ENCODE data around the gene CASKIN1.

CASKIN1 gene

GRCh38 chr16:2171601-2172178 lies 24.7 kb downstream of the CASKIN1 start:
- H3K4me3 Mint-ChIP-seq = no peak overlapping the region
- H3K27me3 Mint-ChIP-seq = no peaks in the 10 kb centered on the region
- no peak for DNase-seq
- no peaks in the 10 kb centered on the region for H3K9me3 Mint-ChIP-seq
- no peaks in the 10 kb centered on the region for H3K4me1 Mint-ChIP-seq (ENCODE audit: low read depth)
- peaks cover 64% of the 10 kb centered on the region for H3K36me3 Mint-ChIP-seq (ENCODE audit: low read depth)
- no peak overlapping the region for H3K27ac Mint-ChIP-seq

GRCh38 chr16:2170587-2171435 lies 25.6 kb downstream of the CASKIN1 start:
- H3K36me3 Mint-ChIP-seq (ENCODE audit: low read depth) = peaks cover 66% of the 10 kb centered on the region

DNA sequence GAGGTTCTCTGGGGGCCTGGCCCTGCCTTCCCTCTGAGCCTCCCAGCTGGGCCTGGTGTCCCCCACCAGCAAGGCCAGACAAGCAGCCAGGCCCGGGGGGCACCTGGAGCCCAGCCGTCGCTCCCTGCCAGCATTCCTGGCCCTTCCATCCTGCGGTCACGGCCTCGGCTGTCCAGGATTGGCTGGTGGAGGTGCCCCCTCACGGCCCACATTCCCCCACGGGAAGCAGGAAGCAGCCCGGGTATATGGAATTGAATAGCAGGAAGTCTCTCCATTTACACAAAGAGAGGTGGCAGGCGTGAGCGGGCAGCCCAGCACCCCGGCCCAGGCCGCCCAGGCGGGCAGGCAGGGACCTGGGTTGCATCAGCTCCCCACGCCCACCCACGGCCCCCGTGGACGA lies 26.3 kb downstream of the CASKIN1 start:
- Mint-ChIP-seq H3K4me3 (no peak overlapping the region), H3K27ac (no peak overlapping the region), H3K9me3 (no peaks in the 10 kb centered on the region), H3K36me3 (ENCODE audit: low read depth) (peaks cover 62% of the 10 kb centered on the region), H3K4me1 (ENCODE audit: low read depth) (no peaks in the 10 kb centered on the region), H3K27me3 (no peaks in the 10 kb centered on the region)
- no peak for DNase-seq

More at GRCh38 chr16:2170587-2171435, 25.6 kb downstream of the CASKIN1 start:
- H3K4me1 Mint-ChIP-seq (ENCODE audit: low read depth) = no peaks in the 10 kb centered on the region
- H3K9me3 Mint-ChIP-seq = no peaks in the 10 kb centered on the region
- H3K4me3 Mint-ChIP-seq = no peak overlapping the region
- no peaks in the 10 kb centered on the region for H3K27me3 Mint-ChIP-seq
- no peak for DNase-seq
- no peak overlapping the region for H3K27ac Mint-ChIP-seq

- Mint-ChIP-seq H3K4me1 (ENCODE audit: low read depth) (peaks cover 3% of the 10 kb centered on the region), H3K36me3 (ENCODE audit: low read depth) (peaks cover 49% of the 10 kb centered on the region), H3K4me3 (no peak overlapping the region), H3K27me3 (no peaks in the 10 kb centered on the region), H3K27ac (no peak overlapping the region), H3K9me3 (no peaks in the 10 kb centered on the region)
- no peak for DNase-seq
Measured at GRCh38 chr16:2167068-2167638, 29.3 kb downstream of the CASKIN1 start.

DNA sequence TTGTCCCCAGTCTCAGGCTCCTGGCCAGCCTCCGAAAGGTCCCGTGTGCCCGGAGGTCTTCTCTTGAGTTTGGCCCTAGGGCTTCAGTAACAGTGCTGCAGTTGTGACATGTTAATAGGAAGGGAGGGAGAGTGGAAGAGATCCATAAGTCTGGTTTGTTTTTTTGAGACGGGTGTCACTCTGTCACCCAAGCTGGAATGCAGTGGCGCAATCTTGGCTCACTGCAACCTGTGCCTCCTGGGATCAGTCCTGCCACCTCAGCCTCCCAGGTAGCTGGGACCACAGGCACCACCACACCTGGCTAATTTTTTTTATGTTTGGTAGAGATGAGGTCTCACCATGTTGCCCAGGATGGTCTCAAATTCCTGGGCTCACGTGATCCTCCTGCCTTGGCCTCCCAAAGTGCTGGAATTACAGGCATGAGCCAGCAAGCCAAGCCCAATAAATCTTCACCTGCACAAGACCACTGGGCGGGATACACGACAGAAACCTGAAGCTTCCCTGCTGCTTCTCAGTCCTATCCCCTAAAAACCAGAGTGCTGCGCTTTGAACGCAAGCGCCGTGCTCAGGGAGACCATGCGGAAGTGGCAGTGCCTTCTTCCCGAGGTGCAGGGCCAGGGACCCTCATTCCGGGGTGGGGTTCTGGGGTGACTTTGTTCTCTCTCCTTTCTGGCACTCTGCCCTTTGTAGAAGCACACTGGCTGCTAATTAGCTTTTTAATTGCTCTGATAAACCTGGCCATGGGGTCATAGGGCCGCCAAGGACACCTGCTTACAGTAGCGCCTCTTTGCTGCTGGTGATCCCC lies 29.9 kb downstream of the CASKIN1 start:
- Mint-ChIP-seq H3K9me3 (no peaks in the 10 kb centered on the region), H3K4me1 (ENCODE audit: low read depth) (peaks cover 7% of the 10 kb centered on the region), H3K27me3 (no peaks in the 10 kb centered on the region), H3K4me3 (no peak overlapping the region), H3K27ac (peak overlapping the region; percentile 79), H3K36me3 (ENCODE audit: low read depth) (peaks cover 44% of the 10 kb centered on the region)
- no peak for DNase-seq

- Mint-ChIP-seq H3K27me3 (no peaks in the 10 kb centered on the region), H3K9me3 (no peaks in the 10 kb centered on the region), H3K36me3 (ENCODE audit: low read depth) (peaks cover 44% of the 10 kb centered on the region), H3K4me3 (no peak overlapping the region), H3K27ac (peak overlapping the region; percentile 79), H3K4me1 (ENCODE audit: low read depth) (peaks cover 7% of the 10 kb centered on the region)
- no peak for DNase-seq
Measured at GRCh38 chr16:2165861-2166260, 30.5 kb downstream of the CASKIN1 start.

GRCh38 chr16:2163211-2163881 lies 33.1 kb downstream of the CASKIN1 start:
- H3K27me3 Mint-ChIP-seq = no peaks in the 10 kb centered on the region
- H3K9me3 Mint-ChIP-seq = no peaks in the 10 kb centered on the region
- H3K4me1 Mint-ChIP-seq (ENCODE audit: low read depth) = peaks cover 15% of the 10 kb centered on the region
- peak overlapping the region; percentile 76 for H3K27ac Mint-ChIP-seq
- H3K4me3 Mint-ChIP-seq = no peak overlapping the region
- DNase-seq = no peak
- H3K36me3 Mint-ChIP-seq (ENCODE audit: low read depth) = peaks cover 31% of the 10 kb centered on the region

GRCh38 chr16:2162676-2163118 lies 33.7 kb downstream of the CASKIN1 start:
- H3K36me3 Mint-ChIP-seq (ENCODE audit: low read depth) = peaks cover 30% of the 10 kb centered on the region
- H3K27me3 Mint-ChIP-seq = no peaks in the 10 kb centered on the region
- no peak for DNase-seq
- peaks cover 20% of the 10 kb centered on the region for H3K4me1 Mint-ChIP-seq (ENCODE audit: low read depth)
- no peak overlapping the region for H3K4me3 Mint-ChIP-seq
- H3K9me3 Mint-ChIP-seq = no peaks in the 10 kb centered on the region
- no peak overlapping the region for H3K27ac Mint-ChIP-seq

GRCh38 chr16:2161911-2162310 lies 34.5 kb downstream of the CASKIN1 start:
- Mint-ChIP-seq H3K27me3 (no peaks in the 10 kb centered on the region), H3K4me3 (no peak overlapping the region)
- no peak for DNase-seq

GRCh38 chr16:2160915-2161551 lies 35.4 kb downstream of the CASKIN1 start:
- H3K4me1 Mint-ChIP-seq (ENCODE audit: low read depth) = peaks cover 34% of the 10 kb centered on the region
- peak overlapping the region; percentile 40 for H3K27ac Mint-ChIP-seq
- H3K36me3 Mint-ChIP-seq (ENCODE audit: low read depth) = peaks cover 29% of the 10 kb centered on the region
- no peaks in the 10 kb centered on the region for H3K27me3 Mint-ChIP-seq
- DNase-seq = no peak
- no peaks in the 10 kb centered on the region for H3K9me3 Mint-ChIP-seq
- H3K4me3 Mint-ChIP-seq = no peak overlapping the region

More at GRCh38 chr16:2161911-2162310, 34.5 kb downstream of the CASKIN1 start:
- Mint-ChIP-seq H3K4me1 (ENCODE audit: low read depth) (peaks cover 28% of the 10 kb centered on the region), H3K36me3 (ENCODE audit: low read depth) (peaks cover 33% of the 10 kb centered on the region), H3K9me3 (no peaks in the 10 kb centered on the region), H3K27ac (peak overlapping the region; percentile 61)

DNA sequence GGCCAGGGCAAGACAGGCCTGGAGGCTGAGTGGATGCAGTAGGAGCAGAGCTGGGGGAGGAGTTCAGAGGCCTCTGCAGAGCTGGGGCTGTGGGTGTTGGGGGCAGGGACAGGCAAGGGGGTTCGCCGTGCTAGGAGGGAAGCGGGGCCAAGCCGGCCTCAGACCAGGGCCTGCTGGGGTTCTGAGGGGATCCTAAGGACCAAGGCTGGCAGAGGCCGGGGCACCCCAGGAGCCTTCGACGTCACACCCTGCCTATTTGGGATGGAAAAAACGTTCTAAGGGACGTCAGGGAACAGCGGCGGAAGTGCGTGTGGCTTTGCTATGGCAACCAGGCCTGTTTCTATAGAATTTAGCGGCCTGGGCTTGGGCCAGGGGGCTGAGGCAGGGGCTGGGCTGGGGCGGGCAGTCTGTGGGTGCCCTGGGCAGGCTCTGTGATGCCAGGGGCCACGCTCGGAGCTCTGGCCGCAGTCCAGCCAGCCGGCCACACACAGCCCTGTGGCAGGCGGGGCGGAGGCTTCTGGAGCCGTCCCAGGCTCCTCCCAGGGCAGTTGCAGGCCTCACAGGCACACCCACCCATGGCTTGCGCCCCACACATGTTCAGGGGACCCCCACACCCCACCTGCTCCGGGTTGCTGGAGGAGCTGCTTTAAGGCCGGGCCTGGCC lies 37.1 kb downstream of the CASKIN1 start:
- Mint-ChIP-seq H3K27ac (peak overlapping the region; percentile 57), H3K27me3 (no peaks in the 10 kb centered on the region), H3K4me1 (ENCODE audit: low read depth) (peaks cover 34% of the 10 kb centered on the region), H3K4me3 (no peak overlapping the region), H3K9me3 (no peaks in the 10 kb centered on the region), H3K36me3 (ENCODE audit: low read depth) (peaks cover 37% of the 10 kb centered on the region)
- no peak for DNase-seq

DNA sequence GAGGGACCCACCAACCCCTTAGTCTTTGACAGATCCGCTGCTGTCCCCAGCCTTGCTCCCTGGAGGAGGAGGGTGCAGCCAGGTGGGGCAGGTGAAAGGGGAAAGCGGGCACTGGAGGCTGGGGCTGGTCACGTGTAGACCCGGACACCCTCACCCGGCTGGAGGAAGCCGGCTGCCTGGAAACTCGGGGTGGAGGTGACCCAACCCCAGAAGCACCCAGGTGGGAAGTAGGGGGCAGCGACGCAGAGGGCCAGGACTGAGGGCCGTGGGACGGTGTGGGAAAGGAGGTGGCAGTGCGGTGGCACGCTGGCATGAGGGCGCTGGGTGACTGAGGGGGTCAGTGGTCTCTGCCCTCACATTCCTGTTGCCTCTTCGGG lies 38.2 kb downstream of the CASKIN1 start:
- H3K4me1 Mint-ChIP-seq (ENCODE audit: low read depth) = peaks cover 33% of the 10 kb centered on the region
- no peaks in the 10 kb centered on the region for H3K9me3 Mint-ChIP-seq
- no peaks in the 10 kb centered on the region for H3K27me3 Mint-ChIP-seq
- peaks cover 43% of the 10 kb centered on the region for H3K36me3 Mint-ChIP-seq (ENCODE audit: low read depth)
- DNase-seq = no peak
- H3K4me3 Mint-ChIP-seq = peak overlapping the region; percentile 97
- H3K27ac Mint-ChIP-seq = peak overlapping the region; percentile 50

All from activated T-cell treated with anti-CD3 and anti-CD28 coated beads, Interleukin-2, amount 50 U/mL, for 24 hours (primary cell).